Ovary (tissue), 9 donors: ENCODE results near the gene TMEM156. TPM values are rescaled to one million over a fixed set of nuclear protein-coding genes. Genes with fewer than 3 reads are reported as not detected.

Experiments used
- DNase-seq, 5 donors: peaks; one replicate each; pipeline ENCODE4 v3.0.0-alpha.2; 2019 to 2020
- H3K27ac ChIP-seq, 2 donors: fragments of 200-600 bp; one replicate each; pipeline versions ENCODE4 v1.5.1 to v1.8.0; 2019 to 2022
- H3K27me3 ChIP-seq: fragments of 200-600 bp; one replicate; pipeline ENCODE4 v1.8.0; 2022
- H3K36me3 ChIP-seq: fragments of 200-600 bp; sonication (generic); one replicate; pipeline ENCODE4 v1.5.1; 2019
- H3K4me1 ChIP-seq: one replicate; pipeline ENCODE4 v1.8.1; 2013; ENCODE audit warnings: mild to moderate bottlenecking, moderate library complexity; ENCODE audit not compliant: insufficient read depth
- H3K4me3 ChIP-seq: fragments of 200-600 bp; sonication (generic); one replicate; pipeline ENCODE4 v1.5.1; 2017
- H3K9me3 ChIP-seq, 2 donors: fragments of 200-600 bp in 1 of 2; sonication (generic) in 1 of 2; one replicate each; pipeline versions ENCODE4 v1.5.1 to v1.8.1; 2013 to 2019; ENCODE audit warnings: mild to moderate bottlenecking in 1 of 2, moderate library complexity in 1 of 2
- EP300 ChIP-seq: sonication (generic); formaldehyde crosslinking; IDR thresholded peaks from one replicate; pipeline ENCODE4 v1.6.1; 2017; ENCODE audit warnings: antibody characterized with exemption
- POLR2A ChIP-seq: fragments of 450-650 bp; IDR thresholded peaks from one replicate; pipeline ENCODE4 v1.6.1; 2017; ENCODE audit warnings: antibody characterized with exemption, mild to moderate bottlenecking, moderate library complexity
- WGBS, 3 donors: extraction: QIAGEN DNeasy Blood & Tissue Kit in 1 of 3; methylation state at CpG; one replicate each; pipeline versions ENCODE4 v1.1.5 to v1.1.7; 2013 to 2017; 5-methylcytosine and 5-hydroxymethylcytosine counted together
- intact Hi-C, 4 donors: fragments of 100-400 bp; cut with DNase I; formaldehyde crosslinking; loops; one replicate each; pipeline versions ENCODE4 v1.11.0 to v1.15.1; 2022 to 2023
- polyA plus RNA-seq, 2 donors: library from polyadenylated mRNA; stranded (reverse); fragments of 200-250 nt in 1 of 2; fragments of 350-450 nt in 1 of 2; fragmentation: Illumina TruSeq in 1 of 2; extraction: RNeasy Lipid Tissue Mini Kit (QIAGEN cat#74804) in 1 of 2; gene quantifications; one replicate each; pipeline ENCODE4 v1.2.3, GENCODE V29; 2013 to 2014
- total RNA-seq, 7 donors: library from RNA; depleted of rRNA in 2 of 7; stranded (reverse); fragments of >200 nt in 2 of 7; fragmentation: NEBNext Ultra II Directional in 3 of 7; extraction: Animal tissue kit (Norgen Biotek cat#: 25700) in 3 of 7; gene quantifications; one replicate each; pipeline versions ENCODE4 v1.1.0 to v1.2.4, GENCODE V29; 2016 to 2023
- TF ChIP-seq, protein P1 (sequence below), 3 donors: fragments of 450-650 bp in 2 of 3; fragments of 200-600 bp in 1 of 3; IDR thresholded peaks; one replicate each; pipeline versions ENCODE4 v1.5.1 to v1.8.0; 2016 to 2022; ENCODE audit warnings: antibody characterized with exemption in 3 of 3, mild to moderate bottlenecking in 1 of 3
- donor health status: DM: no; HTN: no; CAD: no; lungs with moderate emphysema.
- donor health status: DM: no; HTN: no; CAD: no.
- donor health status: Bipolar disorder and iron deficiency.
- donor health status: DM: yes; HTN: yes; CAD: no.
- donor health status: DM: no; HTN: no; CAD: no.
- donor health status: DM: yes; HTN: yes; CAD: no.

The TMEM156 gene
- total and polyA plus RNA-seq, 9 donors = 0.04 to 1.5 (median 0.35) TPM; not detected in 3

DNA sequence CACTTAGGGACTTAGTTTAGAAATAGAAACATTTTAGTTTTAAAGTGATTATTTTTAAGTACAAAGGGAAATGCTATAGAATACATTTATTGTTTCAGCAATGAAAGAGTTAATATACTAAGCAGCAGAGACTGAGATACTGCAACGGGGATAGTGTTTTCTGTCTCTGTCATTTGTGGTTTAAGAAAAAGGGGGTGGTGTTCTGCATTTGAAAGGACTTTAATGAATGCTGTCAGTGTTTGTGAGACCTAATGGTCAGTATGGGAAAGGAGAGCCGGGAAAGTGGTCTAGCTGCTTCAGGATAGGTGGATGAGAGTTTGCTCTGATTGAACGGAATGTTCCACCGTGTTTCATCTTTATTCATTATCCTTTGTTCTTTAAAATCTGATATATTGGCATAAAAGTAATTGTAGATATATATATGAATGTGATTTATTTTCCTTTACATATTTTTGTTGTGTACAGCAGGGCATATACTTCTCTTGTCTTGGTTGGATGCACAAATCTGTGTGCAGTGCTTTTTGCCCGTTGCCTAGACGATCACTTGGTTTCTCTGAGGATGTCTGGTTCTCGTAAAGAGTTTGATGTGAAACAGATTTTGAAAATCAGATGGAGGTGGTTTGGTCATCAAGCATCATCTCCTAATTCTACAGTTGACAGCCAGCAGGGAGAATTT, 30.0 kb upstream of the TMEM156 start, which contains the start of gene KLHL5:
KLHL5 (plus strand) TSS at position 139 of the 676 bp plus-strand sequence; CDS start at position 560, 421 bp downstream.
- WGBS, 3 donors = 65 to 69% (median 67%) methylated on average over 7 of the region's 7 CpGs
- H3K4me1 ChIP-seq = peaks cover 1% of the 10 kb centered on the region
- H3K36me3 ChIP-seq = no peaks in the 10 kb centered on the region
- H3K9me3 ChIP-seq = no peaks in the 10 kb centered on the region
- no peak within 1 kb of the TSS for H3K4me3 ChIP-seq
- no peak for TF ChIP-seq POLR2A
- TF ChIP-seq, protein P1, sequence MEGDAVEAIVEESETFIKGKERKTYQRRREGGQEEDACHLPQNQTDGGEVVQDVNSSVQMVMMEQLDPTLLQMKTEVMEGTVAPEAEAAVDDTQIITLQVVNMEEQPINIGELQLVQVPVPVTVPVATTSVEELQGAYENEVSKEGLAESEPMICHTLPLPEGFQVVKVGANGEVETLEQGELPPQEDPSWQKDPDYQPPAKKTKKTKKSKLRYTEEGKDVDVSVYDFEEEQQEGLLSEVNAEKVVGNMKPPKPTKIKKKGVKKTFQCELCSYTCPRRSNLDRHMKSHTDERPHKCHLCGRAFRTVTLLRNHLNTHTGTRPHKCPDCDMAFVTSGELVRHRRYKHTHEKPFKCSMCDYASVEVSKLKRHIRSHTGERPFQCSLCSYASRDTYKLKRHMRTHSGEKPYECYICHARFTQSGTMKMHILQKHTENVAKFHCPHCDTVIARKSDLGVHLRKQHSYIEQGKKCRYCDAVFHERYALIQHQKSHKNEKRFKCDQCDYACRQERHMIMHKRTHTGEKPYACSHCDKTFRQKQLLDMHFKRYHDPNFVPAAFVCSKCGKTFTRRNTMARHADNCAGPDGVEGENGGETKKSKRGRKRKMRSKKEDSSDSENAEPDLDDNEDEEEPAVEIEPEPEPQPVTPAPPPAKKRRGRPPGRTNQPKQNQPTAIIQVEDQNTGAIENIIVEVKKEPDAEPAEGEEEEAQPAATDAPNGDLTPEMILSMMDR (IDR thresholded peaks at IDR 0.05) = no peak
- TF ChIP-seq EP300 = no peak
- H3K27me3 ChIP-seq = no peaks in the 10 kb centered on the region
- intact Hi-C loops = no loop called here
- no peak for DNase-seq
- H3K27ac ChIP-seq = no peak within 1 kb of the TSS

- WGBS, 3 donors = 94 to 100% (median 96%) methylated on average over 1 of the region's 1 CpG
- intact Hi-C loops = no loop called here
Measured at GRCh38 chr4:39061457-39061856, 29.2 kb upstream of the TMEM156 start.

GRCh38 chr4:39056023-39056422, 23.8 kb upstream of the TMEM156 start:
- no peaks in the 10 kb centered on the region for H3K36me3 ChIP-seq
- no peaks in the 10 kb centered on the region for H3K9me3 ChIP-seq
- DNase-seq = no peak
- H3K4me3 ChIP-seq = no peak overlapping the region
- WGBS, 3 donors = 96 to 99% (median 96%) methylated on average over 5 of the region's 5 CpGs
- H3K4me1 ChIP-seq = no peaks in the 10 kb centered on the region
- TF ChIP-seq EP300 = no peak
- TF ChIP-seq, protein P1 (IDR thresholded peaks at IDR 0.05) = no peak
- no peak for TF ChIP-seq POLR2A
- intact Hi-C loops = no loop called here
- H3K27ac ChIP-seq = no peak overlapping the region
- H3K27me3 ChIP-seq = no peaks in the 10 kb centered on the region

More at GRCh38 chr4:39061457-39061856, 29.2 kb upstream of the TMEM156 start:
- Histone ChIP-seq H3K4me1 (peaks cover 1% of the 10 kb centered on the region), H3K27me3 (no peaks in the 10 kb centered on the region), H3K9me3 (no peaks in the 10 kb centered on the region), H3K27ac (no peak overlapping the region), H3K4me3 (no peak overlapping the region), H3K36me3 (no peaks in the 10 kb centered on the region)
- no peak for DNase-seq
- TF ChIP-seq EP300 = no peak
- no peak for TF ChIP-seq POLR2A
- TF ChIP-seq, protein P1 (IDR thresholded peaks at IDR 0.05) = no peak

DNA sequence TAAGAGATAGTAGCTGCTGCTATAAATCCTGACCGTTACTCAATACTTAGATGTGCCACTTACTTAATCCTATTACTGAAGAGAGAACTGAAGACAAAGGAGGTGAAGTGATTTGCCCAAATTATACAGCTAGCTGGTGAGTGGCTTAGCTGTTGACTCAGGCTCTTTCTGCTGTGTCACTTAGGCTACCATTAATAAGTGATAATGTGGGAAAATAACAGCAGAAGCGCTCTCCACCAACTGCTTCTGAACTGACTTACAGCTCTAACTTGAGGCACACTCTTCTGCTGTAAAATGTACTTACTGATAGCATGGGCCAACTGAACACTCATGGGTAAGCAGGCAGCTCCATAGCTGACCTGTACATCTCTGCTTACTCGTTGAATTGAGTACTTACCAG, 22.3 kb upstream of the TMEM156 start:
- no peak overlapping the region for H3K4me3 ChIP-seq
- TF ChIP-seq POLR2A = no peak
- TF ChIP-seq, protein P1 (IDR thresholded peaks at IDR 0.05) = no peak
- no peak for TF ChIP-seq EP300
- intact Hi-C loops = no loop called here
- H3K27ac ChIP-seq = no peak overlapping the region
- no peaks in the 10 kb centered on the region for H3K27me3 ChIP-seq
- H3K4me1 ChIP-seq = no peaks in the 10 kb centered on the region
- 90 to 93% (median 92%) methylated on average over 3 of the region's 3 CpGs for whole genome bisulfite sequencing, 3 donors
- DNase-seq = no peak
- H3K36me3 ChIP-seq = no peaks in the 10 kb centered on the region
- no peaks in the 10 kb centered on the region for H3K9me3 ChIP-seq
